HL-60/S4 (cell line): Measurements from ENCODE around the gene PHAF1.

Experiments used
- in situ Hi-C: fragments of 300-500 bp; cut with MboI; formaldehyde crosslinking; loops from 2 replicates; pipeline ENCODE4 v1.14.3; 2022; ENCODE audit warnings: low sequenced_read_pairs

Gene PHAF1

GRCh38 chr16:67109407-67110135, at the start of gene PHAF1:
PHAF1 (plus strand) TSS chr16:67109941; CDS start chr16:67110176, 235 bp downstream.
- in situ Hi-C loops, result no loop called here

GRCh38 chr16:67063008-67063407, 46.7 kb upstream of the PHAF1 start:
- in situ Hi-C loops, result no loop called here

- in situ Hi-C loops, result no loop called here
These were observed 41.5 kb upstream of the PHAF1 start for GRCh38 chr16:67068212-67068753.

DNA sequence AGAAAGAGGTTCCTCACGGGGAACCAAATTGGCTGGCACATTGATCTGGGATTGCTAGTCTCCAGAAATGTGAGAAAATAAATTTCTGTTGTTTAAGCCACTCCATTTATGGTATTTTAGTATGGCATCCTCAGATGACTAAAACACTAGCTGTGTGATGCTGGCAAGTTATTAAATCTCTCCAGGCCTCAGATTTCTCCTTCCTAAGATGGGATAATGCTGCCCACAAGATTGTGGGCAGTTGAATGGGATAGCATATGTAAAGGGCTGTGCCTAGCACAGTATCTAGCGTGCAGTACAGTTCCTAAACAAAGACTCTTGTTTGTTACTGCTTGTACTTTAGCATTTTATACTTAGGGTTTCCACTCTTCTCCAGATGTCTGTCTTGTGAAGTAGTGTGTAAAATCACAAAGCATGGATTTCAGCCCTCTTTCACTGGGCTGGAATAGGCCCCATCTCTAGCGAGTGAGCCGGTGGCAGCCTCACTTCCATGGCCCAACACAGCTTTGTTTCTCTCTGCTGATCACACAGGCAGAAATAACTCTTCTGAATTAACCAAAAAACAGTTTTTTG, 38.2 kb upstream of the PHAF1 start:
- in situ Hi-C loops, result no loop called here

- in situ Hi-C loops, result no loop called here
These were observed 34.4 kb upstream of the PHAF1 start for GRCh38 chr16:67075331-67075730.

GRCh38 chr16:67077871-67078270, 31.9 kb upstream of the PHAF1 start:
- in situ Hi-C loops, result no loop called here

DNA sequence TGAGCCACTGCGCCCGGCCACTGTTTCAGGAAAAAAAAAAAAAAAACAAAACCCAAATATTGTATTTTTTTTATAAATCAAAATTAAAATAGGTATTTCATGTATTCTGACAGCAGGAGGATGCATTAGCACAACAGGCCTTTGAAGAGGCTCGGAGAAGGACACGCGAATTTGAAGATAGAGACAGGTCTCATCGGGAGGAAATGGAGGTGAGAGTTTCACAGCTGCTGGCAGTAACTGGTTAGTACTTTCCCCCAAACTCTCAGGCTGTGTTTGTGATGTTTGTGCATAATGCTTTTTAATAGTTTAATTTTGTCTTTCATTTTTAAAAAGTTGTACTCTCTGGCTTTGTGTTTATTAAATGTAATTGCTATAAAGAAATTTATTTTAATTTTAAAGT, 27.6 kb upstream of the PHAF1 start:
- in situ Hi-C loops, result no loop called here

DNA sequence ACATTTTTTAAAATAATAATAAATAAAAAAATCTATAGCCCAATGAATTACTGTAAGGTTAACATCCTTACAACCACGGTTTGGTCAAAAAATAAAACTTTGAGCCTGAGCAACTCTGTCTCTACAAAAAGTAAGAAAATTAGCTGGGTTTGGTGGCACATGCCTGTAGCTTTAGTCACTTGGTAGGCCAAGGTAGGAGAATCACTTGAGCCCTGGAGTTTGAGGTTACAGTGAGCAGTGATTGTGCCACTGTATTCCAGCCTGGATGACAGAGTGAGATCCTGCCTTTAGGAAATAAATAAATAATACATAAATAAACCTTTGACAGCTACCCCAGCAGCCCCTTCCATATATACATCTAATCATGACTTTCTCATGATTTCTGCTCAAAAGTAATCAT, 26.9 kb upstream of the PHAF1 start:
- in situ Hi-C loops, result no loop called here

DNA sequence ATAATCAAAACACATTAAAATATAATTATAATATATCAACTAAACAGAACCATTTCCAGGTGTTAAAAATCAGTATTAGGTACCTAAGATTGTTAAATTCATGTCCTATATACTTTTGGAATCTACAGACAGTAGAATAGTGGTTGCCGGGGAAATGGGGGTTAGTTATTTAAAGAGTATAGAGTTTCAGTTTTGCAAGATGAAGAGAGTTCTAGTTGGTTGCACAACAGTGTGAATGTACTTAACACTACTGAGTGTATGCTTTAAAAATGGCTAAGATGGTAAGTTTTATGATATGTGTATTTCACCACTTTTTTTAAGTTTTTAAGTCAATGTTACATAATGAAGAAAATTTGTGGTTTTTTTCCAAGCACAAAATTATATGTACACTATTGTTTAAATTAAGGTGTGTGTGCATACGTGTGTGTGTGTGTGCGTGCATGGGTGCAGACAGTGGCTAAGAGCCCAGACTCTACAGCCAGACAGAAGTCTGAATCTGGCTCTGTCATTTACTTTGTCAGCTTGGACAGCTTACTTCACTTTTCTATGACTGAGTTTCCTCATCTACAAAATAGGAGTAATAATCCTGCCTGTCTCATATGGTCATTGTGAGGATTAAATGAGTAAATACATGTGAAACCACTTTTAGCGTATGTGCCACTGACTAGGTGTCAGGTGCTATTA, 25.3 kb upstream of the PHAF1 start:
- in situ Hi-C loops, result no loop called here

DNA sequence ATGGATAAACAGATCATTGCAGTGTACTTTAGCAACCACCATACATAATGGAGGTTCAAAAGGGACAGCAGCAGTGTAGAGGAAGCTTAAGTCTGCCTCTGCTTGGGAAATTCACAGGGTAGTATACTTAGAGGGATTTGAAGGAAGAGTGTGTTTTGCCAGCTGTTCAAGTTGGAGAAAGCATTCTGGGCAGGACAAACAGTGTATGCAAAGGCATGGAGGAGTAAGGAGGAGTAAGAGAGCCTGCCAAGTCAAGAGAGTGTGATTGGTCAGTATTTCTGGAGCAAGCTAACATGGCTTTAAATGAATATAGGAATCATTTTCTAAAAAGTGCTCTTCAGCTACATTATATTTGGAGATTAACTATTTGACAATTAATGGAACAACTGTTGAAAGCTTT, 22.9 kb upstream of the PHAF1 start:
- in situ Hi-C loops, result no loop called here

DNA sequence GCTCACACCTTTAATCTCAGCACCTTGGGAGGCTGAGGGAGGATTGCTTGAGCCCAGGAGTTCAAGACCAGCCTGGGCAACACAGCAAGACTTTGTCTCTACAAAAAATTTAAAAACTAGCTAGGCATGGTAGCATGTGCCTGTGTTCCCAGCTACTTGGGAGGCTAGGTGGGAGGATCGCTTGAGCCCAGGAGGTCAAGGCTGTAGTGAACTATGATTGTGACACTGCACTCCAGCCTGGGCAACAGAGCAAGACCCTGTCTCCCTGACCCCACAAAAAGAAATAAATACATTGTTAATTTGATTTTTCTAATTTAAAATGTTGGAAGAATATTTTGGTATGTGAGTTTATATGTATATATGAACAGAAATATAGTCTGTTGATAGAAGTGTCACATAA, 22.4 kb upstream of the PHAF1 start:
- in situ Hi-C loops, result no loop called here

GRCh38 chr16:67087803-67088202, 21.9 kb upstream of the PHAF1 start:
- in situ Hi-C loops, result no loop called here

GRCh38 chr16:67088551-67088950, 21.2 kb upstream of the PHAF1 start:
- in situ Hi-C loops, result no loop called here

- in situ Hi-C loops, result no loop called here
These were observed 20.6 kb upstream of the PHAF1 start for GRCh38 chr16:67089101-67089500.

DNA sequence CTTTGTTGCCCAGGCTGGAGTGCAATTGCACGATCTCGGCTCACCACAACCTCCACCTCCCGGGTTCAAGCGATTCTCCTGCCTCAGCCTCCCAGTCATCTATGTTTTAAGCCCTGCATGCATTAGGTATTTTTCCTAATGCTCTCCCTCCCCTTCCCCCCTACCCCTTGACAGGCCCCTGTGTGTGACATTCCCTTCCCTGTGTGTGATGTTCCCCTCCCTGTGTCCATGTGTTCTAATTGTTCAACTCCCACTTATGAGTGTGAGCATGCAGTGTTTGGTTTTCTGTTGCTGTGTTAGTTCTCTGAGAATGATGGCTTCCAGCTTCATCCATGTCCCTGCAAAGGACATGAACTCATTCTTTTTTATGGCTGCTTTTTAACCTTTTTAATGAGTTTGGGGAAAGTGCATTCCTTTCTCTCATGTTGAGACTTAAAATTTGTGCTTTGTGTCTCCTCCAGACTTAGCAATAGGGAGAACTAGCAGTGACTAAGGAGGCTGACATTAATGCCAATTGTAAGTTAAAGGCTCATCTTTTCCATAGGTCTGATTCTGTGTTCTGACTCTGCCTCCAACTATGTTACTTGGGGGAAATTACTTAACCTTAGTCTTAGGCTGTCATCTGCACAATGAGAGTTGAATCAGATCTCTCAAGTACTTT, 17.7 kb upstream of the PHAF1 start:
- in situ Hi-C loops, result no loop called here

GRCh38 chr16:67093098-67093726, 16.5 kb upstream of the PHAF1 start:
- in situ Hi-C loops, result no loop called here

GRCh38 chr16:67098599-67098998, 11.1 kb upstream of the PHAF1 start:
- in situ Hi-C loops, result no loop called here

GRCh38 chr16:67100569-67101310, 9.0 kb upstream of the PHAF1 start:
- in situ Hi-C loops, result no loop called here

DNA sequence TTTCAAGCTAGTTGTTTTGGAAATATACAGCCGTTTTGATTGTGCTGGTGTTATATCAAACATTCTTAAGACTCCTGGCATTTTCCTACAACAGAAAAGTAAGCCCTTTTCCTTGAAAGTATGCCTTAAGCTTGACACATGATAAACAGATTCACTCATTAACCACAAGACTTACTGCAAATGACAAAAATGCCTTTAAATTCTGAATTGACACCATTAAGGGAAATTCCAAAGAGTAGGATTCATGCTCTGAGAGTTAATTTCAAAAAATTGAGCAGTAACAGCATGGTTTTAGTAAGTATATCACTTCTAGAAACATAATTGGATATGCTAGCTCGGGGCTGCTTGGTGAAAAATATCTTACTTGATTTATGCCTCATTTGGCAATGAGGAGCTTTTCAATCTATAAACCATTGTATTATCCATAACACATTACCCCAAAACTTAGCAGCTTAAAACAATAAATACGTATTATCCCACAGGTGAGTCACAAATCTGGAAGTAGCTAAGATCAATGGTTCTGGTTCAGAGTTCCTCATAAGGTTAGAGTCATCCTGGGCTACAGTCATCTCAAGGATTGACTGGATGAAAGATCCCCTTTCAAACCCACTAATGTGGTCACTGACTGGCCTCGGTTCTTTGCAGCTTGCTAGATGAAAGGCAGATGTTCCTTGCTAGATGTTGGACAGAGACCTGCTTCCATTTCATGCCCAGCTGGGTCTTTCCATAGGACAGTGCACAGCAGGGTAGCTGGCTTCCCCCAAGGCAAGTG, 8.2 kb upstream of the PHAF1 start:
- in situ Hi-C loops, result no loop called here

GRCh38 chr16:67104061-67104460, 5.7 kb upstream of the PHAF1 start:
- in situ Hi-C loops, result no loop called here
